Left lung (tissue), 10 donors: Measurements from ENCODE around the gene ZSCAN1. TPM values are rescaled to one million over a fixed set of nuclear protein-coding genes. Genes with fewer than 3 reads are reported as not detected.

Source experiments
- ATAC-seq: fragments of 200-7000 bp; cut with Tn5 transposase; one replicate; pipeline ENCODE4 v1.9.1; 2020; ENCODE audit warnings: moderate library complexity
- DNase-seq, 4 donors: peaks; one replicate each; pipeline ENCODE4 v3.0.0-alpha.2; 2013 to 2020
- H3K27ac ChIP-seq, 2 donors: fragments of 200-600 bp; sonication (generic) in 1 of 2; one replicate each; pipeline versions ENCODE4 v1.5.0 to v1.8.0; 2020 to 2021
- H3K27me3 ChIP-seq, 2 donors: fragments of 200-600 bp; sonication (generic) in 1 of 2; one replicate each; pipeline versions ENCODE4 v1.5.0 to v1.8.0; 2020 to 2021
- H3K36me3 ChIP-seq, 2 donors: fragments of 200-600 bp; sonication (generic) in 1 of 2; one replicate each; pipeline versions ENCODE4 v1.5.0 to v1.8.0; 2020 to 2021
- H3K4me1 ChIP-seq, 2 donors: fragments of 200-600 bp; one replicate each; pipeline ENCODE4 v1.8.0; 2021
- H3K4me3 ChIP-seq, 2 donors: fragments of 200-600 bp; sonication (generic) in 1 of 2; one replicate each; pipeline versions ENCODE4 v1.5.0 to v1.8.0; 2020 to 2021; ENCODE audit warnings: mild to moderate bottlenecking in 1 of 2
- H3K9me3 ChIP-seq, 2 donors: fragments of 200-600 bp; sonication (generic) in 1 of 2; one replicate each; pipeline versions ENCODE4 v1.5.0 to v1.8.0; 2020 to 2021
- CTCF ChIP-seq, 2 donors: fragments of 200-600 bp; sonication (generic) in 1 of 2; IDR thresholded peaks; one replicate each; pipeline versions ENCODE4 v1.5.0 to v1.8.0; 2021; ENCODE audit warnings: antibody characterized with exemption in 2 of 2
- intact Hi-C, 2 donors: fragments of 100-400 bp; cut with DNase I; formaldehyde crosslinking; loops; one replicate each; pipeline versions ENCODE4 v1.11.2 to v1.14.2; 2022
- polyA plus RNA-seq, 6 donors: library from polyadenylated mRNA; unstranded; fragments of 120-200 nt; gene quantifications; one replicate each; pipeline ENCODE4 v1.2.1, GENCODE V29; 2013; ENCODE audit not compliant: insufficient read length in 6 of 6
- total RNA-seq, 2 donors: library from RNA; stranded (reverse); fragmentation: NEBNext Ultra II Directional; extraction: Animal tissue kit (Norgen Biotek cat#: 25700); gene quantifications; one replicate each; pipeline ENCODE4 v1.2.1, GENCODE V29; 2021
- donor health status: DM: no; HTN: yes; CAD: no.
- donor health status: DM: no; HTN: no; CAD: no.

The ZSCAN1 gene
- total and polyA plus RNA-seq, 8 donors, result 0.47 to 3.4 (median 2.4) TPM; not detected in 1

- Histone ChIP-seq H3K27ac (no peak overlapping the region), H3K4me3 (no peak overlapping the region), H3K4me1 (no peaks in the 10 kb centered on the region), H3K27me3 (peaks cover 0 to 10% of the 10 kb centered on the region in 2 donors), H3K9me3 (peaks cover 0 to 44% of the 10 kb centered on the region in 2 donors), H3K36me3 (no peaks in the 10 kb centered on the region)
- ATAC-seq (no peak), DNase-seq (no peak)
- TF ChIP-seq CTCF (IDR thresholded peaks at IDR 0.05), result no peak
- intact Hi-C loops, result loop anchor here (10.0 kb wide), 1 partner anchor 133 kb away; the partner anchor contains the start of gene ZNF329 (in 2 of the 2)
Measured at GRCh38 chr19:58022283-58022660, 11.6 kb upstream of the ZSCAN1 start.

- Histone ChIP-seq H3K27ac (no peak overlapping the region), H3K27me3 (peaks cover 0 to 2% of the 10 kb centered on the region in 2 donors), H3K4me1 (no peaks in the 10 kb centered on the region), H3K9me3 (peaks cover 0 to 54% of the 10 kb centered on the region in 2 donors), H3K4me3 (no peak overlapping the region), H3K36me3 (no peaks in the 10 kb centered on the region)
- DNase-seq, result no peak
- ATAC-seq, result no peak
- no peak for TF ChIP-seq CTCF (IDR thresholded peaks at IDR 0.05)
- intact Hi-C loops, result loop anchor here (10.0 kb wide), 1 partner anchor 130 kb away; the partner anchor contains the start of gene ZNF329 (in 2 of the 2)
Measured at GRCh38 chr19:58024661-58025060, 9.2 kb upstream of the ZSCAN1 start.

- Histone ChIP-seq H3K9me3 (peaks cover 0 to 64% of the 10 kb centered on the region in 2 donors), H3K4me1 (no peaks in the 10 kb centered on the region), H3K27me3 (peaks cover 0 to 66% of the 10 kb centered on the region in 2 donors), H3K27ac (no peak overlapping the region), H3K4me3 (peak overlapping the region; percentile 21 to 37), H3K36me3 (no peaks in the 10 kb centered on the region)
- DNase-seq (no peak), ATAC-seq (no peak)
- no peak for TF ChIP-seq CTCF (IDR thresholded peaks at IDR 0.05)
- intact Hi-C loops, result no loop called here
Measured at GRCh38 chr19:58034477-58034793, 610 bp downstream of the ZSCAN1 start.

GRCh38 chr19:58035863-58036262 is 2.0 kb downstream of the ZSCAN1 start:
- no peak for ATAC-seq
- TF ChIP-seq CTCF (IDR thresholded peaks at IDR 0.05), result no peak
- no peak overlapping the region for H3K27ac ChIP-seq
- H3K27me3 ChIP-seq, result peaks cover 0 to 66% of the 10 kb centered on the region in 2 donors
- no peak for DNase-seq
- no peak overlapping the region for H3K4me3 ChIP-seq
- H3K36me3 ChIP-seq, result no peaks in the 10 kb centered on the region
- intact Hi-C loops, result no loop called here
- H3K9me3 ChIP-seq, result peaks cover 0 to 71% of the 10 kb centered on the region in 2 donors
- no peaks in the 10 kb centered on the region for H3K4me1 ChIP-seq

DNA sequence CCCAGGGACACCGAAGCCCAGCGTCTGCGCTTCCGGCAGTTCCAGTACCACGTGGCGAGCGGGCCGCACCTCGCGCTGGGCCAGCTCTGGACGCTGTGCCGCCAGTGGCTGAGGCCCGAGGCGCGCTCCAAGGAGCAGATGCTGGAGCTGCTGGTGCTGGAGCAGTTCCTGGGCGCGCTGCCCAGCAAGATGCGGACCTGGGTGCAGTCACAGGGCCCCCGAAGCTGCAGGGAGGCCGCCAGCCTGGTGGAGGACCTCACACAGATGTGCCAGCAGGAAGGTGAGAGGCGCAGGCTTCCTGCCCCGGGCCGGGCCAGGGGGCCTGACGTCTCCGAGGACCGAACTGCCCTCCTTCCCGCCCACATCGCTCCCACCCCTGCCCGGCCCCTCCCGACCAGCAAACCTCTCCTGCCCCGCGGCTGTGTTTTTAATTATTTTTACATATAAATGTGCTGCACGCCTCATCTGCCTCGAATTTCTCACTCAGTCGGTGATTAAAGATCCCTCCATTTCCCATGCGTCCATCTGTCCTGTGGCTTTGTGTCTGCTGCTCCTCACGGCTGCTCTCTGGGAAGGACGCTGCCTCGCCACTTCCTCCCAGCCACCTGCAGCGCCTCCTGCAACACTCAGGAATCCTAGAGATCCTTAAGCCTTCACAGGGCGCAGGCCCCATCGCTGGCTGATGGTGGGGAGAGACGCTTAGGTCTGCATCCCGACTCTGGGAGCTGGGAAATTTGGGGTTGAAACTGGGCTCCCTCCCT is 4.3 kb downstream of the ZSCAN1 start:
- Histone ChIP-seq H3K36me3 (no peaks in the 10 kb centered on the region), H3K9me3 (peaks cover 0 to 82% of the 10 kb centered on the region in 2 donors), H3K27ac (no peak overlapping the region), H3K4me3 (no peak overlapping the region), H3K27me3 (peaks cover 0 to 60% of the 10 kb centered on the region in 2 donors), H3K4me1 (no peaks in the 10 kb centered on the region)
- intact Hi-C loops, result no loop called here
- no peak for TF ChIP-seq CTCF (IDR thresholded peaks at IDR 0.05)
- ATAC-seq (no peak), DNase-seq (peak in 1 of 4 donors; percentile 33)
